Endodermal cell (in vitro differentiated cells): ENCODE data around the gene FREM2. TPM values are rescaled to one million over a fixed set of nuclear protein-coding genes. Genes with fewer than 3 reads are reported as not detected.

Experiments
- DNase-seq: peaks from one replicate; pipeline ENCODE4 v3.0.0-alpha.2; 2017
- H3K27ac ChIP-seq: 2 replicates; pipeline ENCODE4 v1.5.1; 2013; ENCODE audit warnings: mild to moderate bottlenecking, low read depth, low read length, moderate library complexity
- H3K27me3 ChIP-seq: 2 replicates; pipeline ENCODE4 v1.6.1; 2013; ENCODE audit warnings: mild to moderate bottlenecking, low read length, moderate library complexity; ENCODE audit not compliant: insufficient read depth, control insufficient read depth, poor library complexity, severe bottlenecking
- H3K36me3 ChIP-seq: 2 replicates; pipeline ENCODE4 v1.7.0; 2013; ENCODE audit warnings: mild to moderate bottlenecking, low read length, moderate library complexity; ENCODE audit not compliant: control insufficient read depth, insufficient read depth
- H3K4me1 ChIP-seq: one replicate; pipeline ENCODE4 v1.7.0; 2013; ENCODE audit warnings: low read length; ENCODE audit not compliant: control insufficient read depth, insufficient read depth
- H3K4me3 ChIP-seq: 2 replicates; pipeline ENCODE4 v1.5.1; 2013; ENCODE audit warnings: mild to moderate bottlenecking, low read length, moderate library complexity
- H3K9ac ChIP-seq: 2 replicates; pipeline ENCODE4 v1.6.1; 2013; ENCODE audit warnings: mild to moderate bottlenecking, low read length, moderate library complexity; ENCODE audit not compliant: poor library complexity, severe bottlenecking; ENCODE audit errors: extremely low read depth
- H3K9me3 ChIP-seq: 2 replicates; pipeline ENCODE4 v1.6.1; 2013; ENCODE audit warnings: mild to moderate bottlenecking, low read length, moderate library complexity; ENCODE audit not compliant: control insufficient read depth
- H3K27ac Mint-ChIP-seq: 2 replicates; pipeline ENCODE4 v1.8.0; 2020; ENCODE audit warnings: mixed read lengths
- H3K27me3 Mint-ChIP-seq: 2 replicates; pipeline ENCODE4 v1.8.0; 2021; ENCODE audit warnings: mild to moderate bottlenecking, mixed read lengths; ENCODE audit not compliant: insufficient read depth
- H3K36me3 Mint-ChIP-seq: 2 replicates; pipeline ENCODE4 v1.8.0; 2020; ENCODE audit warnings: low read depth, mixed read lengths
- H3K4me1 Mint-ChIP-seq: 2 replicates; pipeline ENCODE4 v1.8.0; 2020; ENCODE audit warnings: mixed read lengths
- H3K4me3 Mint-ChIP-seq: 2 replicates; pipeline ENCODE4 v1.8.0; 2020; ENCODE audit warnings: mild to moderate bottlenecking, moderate library complexity, mixed read lengths
- H3K9me3 Mint-ChIP-seq: 2 replicates; pipeline ENCODE4 v1.8.0; 2020; ENCODE audit warnings: mild to moderate bottlenecking, mixed read lengths
- CTCF ChIP-seq: fragments of 200-600 bp; sonication (generic); conservative IDR thresholded peaks from 2 replicates; pipeline ENCODE4 v1.5.0; 2021; ENCODE audit warnings: antibody characterized with exemption, mild to moderate bottlenecking
- WGBS, 2 experiments: methylation state at CpG; one replicate each; pipeline versions ENCODE4 v1.1.5 to v1.1.7; 2013; ENCODE audit warnings: missing lambda C conversion rate in 2 of 2, mixed read lengths in 1 of 2; ENCODE audit not compliant: insufficient coverage in 1 of 2, insufficient read length in 1 of 2; 5-methylcytosine and 5-hydroxymethylcytosine counted together
- total RNA-seq, 2 donors: library from RNA; stranded (reverse); fragmentation: NEBNext Ultra II Directional in 1 of 2; extraction: Animal tissue kit (Norgen Biotek cat#: 25700) in 1 of 2; gene quantifications; 2 replicates in 1 of 2; 3 replicates in 1 of 2; pipeline ENCODE4 v1.2.1, GENCODE V29; 2021

Gene FREM2
- total RNA-seq, 2 donors from 2014 or later, result 20.4 to 28.4 TPM

GRCh38 chr13:38784036-38784880, 97.4 kb downstream of the FREM2 start:
- Mint-ChIP-seq H3K4me1 (peaks cover 25% of the 10 kb centered on the region), H3K36me3 (peaks cover 3% of the 10 kb centered on the region), H3K9me3 (no peaks in the 10 kb centered on the region), H3K27ac (no peak overlapping the region), H3K4me3 (no peak overlapping the region), H3K27me3 (no peaks in the 10 kb centered on the region)
- Histone ChIP-seq H3K27ac (no peak overlapping the region), H3K9me3 (no peaks in the 10 kb centered on the region), H3K27me3 (no peaks in the 10 kb centered on the region), H3K4me1 (peaks cover 3% of the 10 kb centered on the region), H3K9ac (no peak overlapping the region), H3K36me3 (no peaks in the 10 kb centered on the region), H3K4me3 (no peak overlapping the region)
- DNase-seq, result no peak
- TF ChIP-seq CTCF, result no peak
- WGBS, 2 experiments, result 88 to 90% methylated on average over 11 to 15 of the region's 15 CpGs

GRCh38 chr13:38785042-38785441, 98.2 kb downstream of the FREM2 start:
- no peak for TF ChIP-seq CTCF
- DNase-seq, result no peak
- Mint-ChIP-seq H3K9me3 (no peaks in the 10 kb centered on the region), H3K27ac (no peak overlapping the region), H3K27me3 (no peaks in the 10 kb centered on the region), H3K4me3 (no peak overlapping the region), H3K4me1 (peaks cover 18% of the 10 kb centered on the region), H3K36me3 (peaks cover 3% of the 10 kb centered on the region)
- WGBS, 2 experiments, result 91 to 100% methylated on average over 1 to 2 of the region's 2 CpGs
- Histone ChIP-seq H3K27ac (no peak overlapping the region), H3K27me3 (no peaks in the 10 kb centered on the region), H3K4me3 (no peak overlapping the region), H3K9ac (no peak overlapping the region), H3K4me1 (peaks cover 3% of the 10 kb centered on the region), H3K36me3 (no peaks in the 10 kb centered on the region), H3K9me3 (no peaks in the 10 kb centered on the region)

- H3K36me3 ChIP-seq, result no peaks in the 10 kb centered on the region
- Mint-ChIP-seq H3K36me3 (peaks cover 3% of the 10 kb centered on the region), H3K4me3 (no peak overlapping the region), H3K27me3 (no peaks in the 10 kb centered on the region), H3K9me3 (no peaks in the 10 kb centered on the region), H3K27ac (no peak overlapping the region), H3K4me1 (peaks cover 14% of the 10 kb centered on the region)
- no peak for DNase-seq
- H3K4me3 ChIP-seq, result no peak overlapping the region
- H3K9me3 ChIP-seq, result no peaks in the 10 kb centered on the region
- H3K27me3 ChIP-seq, result no peaks in the 10 kb centered on the region
- H3K4me1 ChIP-seq, result no peaks in the 10 kb centered on the region
- no peak overlapping the region for H3K27ac ChIP-seq
- no peak for TF ChIP-seq CTCF
- 85 to 100% methylated on average over 1 of the region's 1 CpG for WGBS, 2 experiments
- H3K9ac ChIP-seq, result no peak overlapping the region
Measured at GRCh38 chr13:38785490-38785889, 98.6 kb downstream of the FREM2 start.
